Stomach (tissue), 9 donors: ENCODE measurements around the gene CFAP74. TPM values are rescaled to one million over a fixed set of nuclear protein-coding genes. Genes with fewer than 3 reads are reported as not detected.

Experiments
- DNase-seq, 2 donors: peaks; one replicate each; pipeline versions ENCODE4 v3.0.0 to v3.0.0-alpha.2; 2013 to 2019
- H3K27ac ChIP-seq, 5 donors: fragments of 200-600 bp in 4 of 5; sonication (generic) in 4 of 5; one replicate each; pipeline ENCODE4 v1.5.1; 2013 to 2019; ENCODE audit warnings: mild to moderate bottlenecking in 1 of 5, moderate library complexity in 1 of 5
- H3K27me3 ChIP-seq, 3 donors: fragments of 200-600 bp; sonication (generic); one replicate each; pipeline ENCODE4 v1.5.1; 2017 to 2019; ENCODE audit warnings: mixed run types in 1 of 3
- H3K36me3 ChIP-seq, 4 donors: fragments of 200-600 bp; sonication (generic); 1 replicate in 3 of 4; 2 replicates in 1 of 4; pipeline ENCODE4 v1.5.1; 2016 to 2019
- H3K4me1 ChIP-seq, 4 donors: fragments of 200-600 bp; sonication (generic); one replicate each; pipeline ENCODE4 v1.5.1; 2016 to 2019
- H3K4me3 ChIP-seq, 4 donors: fragments of 200-600 bp; sonication (generic) in 3 of 4; one replicate each; pipeline ENCODE4 v1.5.1; 2016 to 2019; ENCODE audit warnings: mild to moderate bottlenecking in 1 of 4
- H3K9me3 ChIP-seq, 4 donors: fragments of 200-600 bp; sonication (generic); one replicate each; pipeline ENCODE4 v1.5.1; 2016 to 2019
- CTCF ChIP-seq, 7 experiments: fragments of 450-650 bp in 4 of 7; fragments of 200-600 bp in 3 of 7; sonication (generic) in 3 of 7; IDR thresholded peaks; one replicate each; pipeline ENCODE4 v1.5.1; 2016 to 2019; ENCODE audit warnings: antibody characterized with exemption in 7 of 7, control low read depth in 2 of 7, mild to moderate bottlenecking in 1 of 7
- EP300 ChIP-seq: sonication (generic); formaldehyde crosslinking; IDR thresholded peaks from one replicate; pipeline ENCODE4 v1.6.1; 2017; ENCODE audit warnings: antibody characterized with exemption
- POLR2A ChIP-seq, 4 donors: fragments of 450-650 bp; IDR thresholded peaks; one replicate each; pipeline ENCODE4 v1.6.1; 2016; ENCODE audit warnings: antibody characterized with exemption in 4 of 4, control low read depth in 2 of 4, mild to moderate bottlenecking in 1 of 4, moderate library complexity in 1 of 4
- POLR2AphosphoS5 ChIP-seq, 3 donors: sonication (generic); formaldehyde crosslinking; IDR thresholded peaks; one replicate each; pipeline ENCODE4 v1.6.1; 2016; ENCODE audit warnings: antibody characterized with exemption in 3 of 3
- WGBS, 5 donors: extraction: QIAGEN DNeasy Blood & Tissue Kit in 3 of 5; methylation state at CpG; one replicate each; pipeline versions ENCODE4 v1.1.5 to v1.1.7; 2013 to 2018; 5-methylcytosine and 5-hydroxymethylcytosine counted together
- intact Hi-C: fragments of 100-400 bp; cut with DNase I; formaldehyde crosslinking; loops from one replicate; pipeline ENCODE4 v1.15.1; 2023; ENCODE audit warnings: low total_unique reads
- polyA plus RNA-seq, 3 donors: library from polyadenylated mRNA; stranded (reverse); fragments of 200-250 nt; gene quantifications; one replicate each; pipeline ENCODE4 v1.2.3, GENCODE V29; 2013
- total RNA-seq, 5 donors: library from RNA; depleted of rRNA; stranded (reverse); fragments of >200 nt; gene quantifications; one replicate each; pipeline versions ENCODE4 v1.1.0 to v1.2.3, GENCODE V29; 2014 to 2016
- donor health status: healthy with polysubstance abuse.
- donor health status: Bipolar disorder and iron deficiency.
- donor health status: healthy.

Gene CFAP74
- total and polyA plus RNA-seq, 8 donors, result under 0.01 TPM; not detected in 7

GRCh38 chr1:2032737-2033136 is 29.2 kb upstream of the CFAP74 start:
- no peaks in the 10 kb centered on the region for H3K4me1 ChIP-seq
- DNase-seq, result no peak
- TF ChIP-seq CTCF (IDR thresholded peaks at IDR 0.05) (no peak), EP300 (no peak), POLR2A (IDR thresholded peaks at IDR 0.05) (no peak), POLR2AphosphoS5 (IDR thresholded peaks at IDR 0.05) (no peak)
- intact Hi-C loops, result no loop called here
- H3K9me3 ChIP-seq, result no peaks in the 10 kb centered on the region
- H3K27ac ChIP-seq, result no peak overlapping the region
- H3K27me3 ChIP-seq, result peaks cover 0 to 43% (median 0%) of the 10 kb centered on the region in 3 donors
- H3K4me3 ChIP-seq, result no peak overlapping the region
- WGBS, 5 donors, result 74 to 84% (median 77%) methylated on average over 14 of the region's 14 CpGs
- H3K36me3 ChIP-seq, result no peaks in the 10 kb centered on the region

GRCh38 chr1:2031546-2032540 is 28.3 kb upstream of the CFAP74 start:
- TF ChIP-seq EP300 (no peak), POLR2AphosphoS5 (IDR thresholded peaks at IDR 0.05) (no peak), CTCF (IDR thresholded peaks at IDR 0.05) (no peak), POLR2A (IDR thresholded peaks at IDR 0.05) (no peak)
- 50 to 77% (median 72%) methylated on average over 11 to 33 of the region's 33 CpGs for WGBS, 5 donors
- Histone ChIP-seq H3K27me3 (peaks cover 0 to 43% (median 0%) of the 10 kb centered on the region in 3 donors), H3K9me3 (no peaks in the 10 kb centered on the region), H3K36me3 (no peaks in the 10 kb centered on the region), H3K4me1 (no peaks in the 10 kb centered on the region), H3K4me3 (no peak overlapping the region), H3K27ac (no peak overlapping the region)
- intact Hi-C loops, result no loop called here
- DNase-seq, result no peak

- H3K27me3 ChIP-seq, result peaks cover 0 to 45% (median 0%) of the 10 kb centered on the region in 3 donors
- DNase-seq, result no peak
- H3K9me3 ChIP-seq, result no peaks in the 10 kb centered on the region
- WGBS, 5 donors, result 86 to 88% (median 88%) methylated on average over 12 to 42 of the region's 42 CpGs
- no peak overlapping the region for H3K4me3 ChIP-seq
- no peaks in the 10 kb centered on the region for H3K36me3 ChIP-seq
- H3K4me1 ChIP-seq, result peaks cover 0 to 10% (median 3%) of the 10 kb centered on the region in 4 donors
- intact Hi-C loops, result no loop called here
- TF ChIP-seq EP300, result no peak
- TF ChIP-seq POLR2A (IDR thresholded peaks at IDR 0.05), result no peak
- TF ChIP-seq CTCF (IDR thresholded peaks at IDR 0.05), result no peak
- TF ChIP-seq POLR2AphosphoS5 (IDR thresholded peaks at IDR 0.05), result no peak
- no peak overlapping the region for H3K27ac ChIP-seq
Observed at GRCh38 chr1:2030076-2030871, 26.7 kb upstream of the CFAP74 start.

GRCh38 chr1:2029561-2029960 is 26.0 kb upstream of the CFAP74 start:
- Histone ChIP-seq H3K9me3 (no peaks in the 10 kb centered on the region), H3K4me3 (no peak overlapping the region), H3K4me1 (peaks cover 0 to 15% (median 4%) of the 10 kb centered on the region in 4 donors), H3K36me3 (no peaks in the 10 kb centered on the region), H3K27me3 (peaks cover 0 to 45% (median under 1%) of the 10 kb centered on the region in 3 donors), H3K27ac (no peak overlapping the region)
- 77 to 91% (median 90%) methylated on average over 12 to 15 of the region's 15 CpGs for WGBS, 5 donors
- no peak for DNase-seq
- TF ChIP-seq CTCF (IDR thresholded peaks at IDR 0.05) (no peak), POLR2A (IDR thresholded peaks at IDR 0.05) (no peak)
- intact Hi-C loops, result no loop called here
